ENCODE data around the gene CYFIP2.

CYFIP2 gene

DNA sequence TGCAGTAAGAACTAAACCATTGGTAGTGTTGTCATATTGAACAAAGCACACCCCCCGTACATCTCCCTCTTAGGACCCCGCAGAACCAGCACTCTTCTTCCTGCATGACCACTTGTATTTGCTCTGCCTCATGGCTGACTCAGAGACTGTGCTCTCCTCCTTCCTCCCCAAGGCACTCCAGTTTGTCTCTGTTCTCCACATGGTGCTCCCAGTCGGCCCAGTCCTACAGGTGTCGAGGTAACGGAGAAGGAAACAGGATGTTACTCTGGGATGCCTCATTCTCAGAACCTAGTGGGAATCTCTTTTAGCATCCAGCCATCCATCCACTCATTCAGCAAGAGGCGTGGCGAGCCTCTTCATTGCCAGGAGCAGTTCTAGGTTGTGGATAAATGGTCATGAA lies 97.1 kb downstream of the CYFIP2 start:
- DNase-seq = no peak

DNA sequence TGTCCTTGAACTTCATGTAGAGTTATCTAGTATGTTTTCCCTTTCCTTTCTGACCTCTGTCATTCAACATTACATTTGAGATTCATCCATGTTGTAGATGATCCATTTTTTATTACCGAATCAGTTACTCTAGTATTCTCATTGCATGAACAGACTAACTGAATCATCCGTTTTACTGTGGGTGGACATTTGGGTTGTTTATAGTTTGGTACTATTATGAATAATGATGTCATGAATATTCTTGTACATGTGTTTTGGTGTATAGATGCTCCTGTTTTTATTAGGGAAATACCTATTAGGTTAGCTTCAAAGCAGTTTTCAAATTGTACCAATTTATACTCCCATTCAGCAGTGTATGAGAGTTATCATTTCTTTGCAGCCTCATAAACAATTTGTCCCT lies 99.8 kb downstream of the CYFIP2 start:
- DNase-seq = no peak

DNA sequence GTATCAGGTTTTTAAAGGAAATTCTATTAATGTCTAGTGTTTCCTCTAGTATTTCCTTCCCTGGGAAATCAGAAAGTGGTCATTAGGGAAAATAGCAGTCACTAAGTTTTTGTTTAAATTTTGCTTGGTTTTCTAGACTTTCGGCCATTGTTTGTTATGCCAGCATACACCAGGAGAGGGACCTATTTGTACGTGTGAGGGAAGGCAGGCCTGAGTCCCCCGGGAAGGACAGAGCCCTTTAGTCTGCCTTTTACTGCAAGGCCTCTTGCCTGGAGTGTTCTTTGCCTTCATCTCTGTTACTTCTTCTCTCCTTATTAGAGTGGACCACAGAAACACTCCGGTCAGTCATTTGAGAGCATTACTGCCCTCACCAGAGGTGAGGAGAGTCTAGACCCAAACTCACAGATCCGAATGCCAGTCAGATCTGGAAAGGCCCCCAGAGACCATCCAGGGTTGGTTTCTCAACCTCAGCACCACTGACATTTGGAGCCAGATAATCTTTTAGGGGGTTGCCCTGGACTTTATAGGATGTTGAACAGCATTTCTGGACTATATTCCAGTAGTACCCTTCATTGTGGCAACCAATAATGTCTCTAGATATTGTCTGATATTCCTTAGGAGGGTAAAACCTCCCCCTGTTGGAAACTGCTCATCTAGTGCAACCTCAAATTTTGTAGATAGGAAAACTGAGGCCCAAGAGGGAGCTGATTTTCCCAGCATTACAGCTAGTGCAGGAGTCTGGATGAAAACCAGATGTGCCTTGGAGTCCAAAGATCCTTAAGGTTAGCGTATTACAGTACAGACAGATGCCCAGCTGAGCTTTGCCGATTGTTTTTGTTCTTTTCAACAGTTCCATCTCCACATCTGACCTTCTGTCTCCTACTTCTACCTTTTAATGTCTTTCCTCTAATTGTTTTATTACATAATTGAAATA lies 101.1 kb downstream of the CYFIP2 start:
- DNase-seq = no peak

DNA sequence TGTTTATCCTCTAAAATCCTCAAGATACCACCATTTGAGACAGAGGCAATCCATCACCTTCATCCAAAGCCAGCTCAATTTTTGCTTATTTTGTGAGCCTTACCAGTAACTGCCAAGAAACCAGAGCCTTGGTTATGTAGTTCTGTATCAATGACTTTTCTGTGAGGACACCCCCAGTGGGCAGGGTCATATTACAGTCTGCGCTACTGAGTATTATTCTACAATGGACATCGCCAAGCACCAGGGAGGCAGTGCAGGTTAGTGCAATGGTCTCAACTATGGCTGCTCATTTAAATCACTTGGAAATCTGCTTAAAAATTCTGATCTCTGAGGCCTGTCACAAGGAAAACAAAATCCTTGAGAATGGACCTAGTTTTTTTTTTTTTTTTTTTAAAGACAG lies 103.6 kb downstream of the CYFIP2 start:
- DNase-seq = no peak

DNA sequence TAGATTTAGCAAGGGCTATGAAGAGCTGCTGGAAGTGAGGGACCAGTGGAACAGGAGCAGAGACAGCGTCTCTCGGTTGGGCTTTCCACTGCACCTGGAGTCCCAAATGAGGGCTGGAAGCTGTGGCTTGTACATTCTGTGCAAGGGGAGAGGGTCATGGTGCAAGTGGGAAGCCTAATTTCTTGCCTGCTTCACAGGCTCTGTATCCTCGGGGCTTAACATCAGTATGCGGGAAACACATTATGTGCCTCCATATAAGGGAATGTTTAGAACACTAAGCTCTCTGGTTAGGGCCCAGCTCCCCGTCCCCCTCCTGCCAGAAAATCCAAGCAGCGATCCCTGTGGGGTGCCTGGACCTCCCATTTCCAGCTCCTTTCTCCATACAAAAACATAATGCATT lies 105.0 kb downstream of the CYFIP2 start:
- DNase-seq = no peak

DNA sequence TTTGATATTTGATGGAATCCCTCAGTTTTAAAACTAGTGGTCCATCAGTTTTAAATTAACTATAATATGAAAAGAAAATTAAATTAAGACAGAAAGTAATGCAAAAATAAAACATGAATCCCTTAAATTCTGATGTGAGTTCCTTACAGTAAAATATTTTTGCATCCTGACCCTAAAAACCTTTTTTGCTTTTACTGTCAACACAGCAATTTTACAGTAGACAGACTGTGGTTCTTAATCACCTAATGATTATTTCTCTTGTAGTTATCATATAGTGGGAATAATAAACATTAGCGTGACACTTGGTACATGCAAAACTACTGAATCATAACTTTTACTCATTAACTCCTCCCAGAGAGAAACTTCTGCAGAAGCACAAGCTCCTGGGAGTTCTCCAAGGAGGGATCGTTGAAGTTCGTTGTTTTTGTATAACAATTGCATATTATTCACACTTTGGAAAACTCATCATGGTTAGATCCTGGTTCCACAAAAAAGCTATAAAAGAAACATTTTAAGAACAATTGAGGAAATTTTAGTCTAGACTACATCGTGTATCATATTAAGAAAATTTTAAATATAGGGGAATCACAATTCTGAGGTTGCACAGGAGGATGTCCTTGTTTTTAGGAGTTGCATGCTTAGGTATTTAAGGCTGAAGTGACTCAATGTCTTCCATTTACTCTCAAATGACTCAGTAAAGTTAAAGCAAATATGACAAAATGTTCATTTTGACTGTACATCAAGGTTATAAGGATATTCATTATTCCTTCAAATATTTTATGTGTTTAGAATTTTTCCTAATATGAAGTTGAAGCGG lies 105.9 kb downstream of the CYFIP2 start:
- no peak for DNase-seq

DNA sequence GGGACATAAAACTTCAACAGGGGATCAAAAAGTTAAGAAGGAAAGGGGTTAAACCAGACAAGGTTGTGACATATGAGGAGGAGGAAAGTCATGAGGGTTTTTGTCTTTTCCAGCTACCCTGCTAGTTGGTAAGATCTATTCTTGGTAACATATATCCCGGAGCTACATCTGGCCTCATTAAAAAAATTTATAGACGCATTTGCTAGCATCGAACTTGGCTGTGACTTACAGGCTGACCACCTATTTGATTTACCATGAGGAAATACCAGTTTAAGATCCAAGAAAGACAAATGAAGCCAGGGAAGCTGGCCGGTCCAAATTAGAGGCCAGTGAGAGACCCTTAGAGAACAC lies 106.5 kb downstream of the CYFIP2 start:
- DNase-seq = no peak

DNA sequence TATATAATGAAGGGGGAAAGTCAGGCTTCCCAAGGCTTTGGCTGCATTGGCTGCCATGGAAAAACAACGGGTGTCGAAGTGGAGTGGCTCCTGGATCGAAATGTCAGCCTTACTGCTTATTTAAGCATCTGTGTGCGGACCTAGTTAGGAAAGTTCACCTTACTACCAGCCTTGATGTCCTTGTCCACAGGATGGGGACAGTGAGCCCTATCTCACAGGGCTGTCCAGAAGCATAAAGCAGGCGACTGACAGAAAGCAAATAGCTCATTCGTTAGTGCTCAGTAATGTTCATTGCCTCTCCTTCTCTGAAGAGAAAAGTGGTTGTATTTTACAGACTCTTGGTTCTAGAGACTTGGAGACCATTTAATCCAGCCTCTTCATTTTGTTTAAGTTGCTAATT lies 112.6 kb downstream of the CYFIP2 start:
- no peak for DNase-seq

DNA sequence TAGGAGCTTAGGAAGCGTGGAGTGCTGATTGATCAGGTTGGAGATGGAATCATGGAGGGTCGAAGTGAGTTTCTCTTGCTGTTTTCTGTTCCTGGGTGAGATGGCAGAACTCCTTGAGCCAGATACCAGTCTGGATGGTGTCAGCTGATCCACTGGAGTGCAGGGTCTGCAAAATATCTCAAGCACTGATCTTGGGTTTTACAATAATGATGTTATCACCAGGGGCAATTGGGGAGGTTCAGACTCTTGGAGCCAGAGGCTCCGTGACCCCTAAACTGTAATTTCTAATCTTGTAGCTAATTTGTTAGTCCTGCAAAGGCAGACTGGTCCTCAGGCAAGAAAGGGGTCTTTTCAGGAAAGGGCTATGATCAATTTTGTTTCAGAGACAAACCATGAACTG lies 114.1 kb downstream of the CYFIP2 start:
- no peak for DNase-seq

DNA sequence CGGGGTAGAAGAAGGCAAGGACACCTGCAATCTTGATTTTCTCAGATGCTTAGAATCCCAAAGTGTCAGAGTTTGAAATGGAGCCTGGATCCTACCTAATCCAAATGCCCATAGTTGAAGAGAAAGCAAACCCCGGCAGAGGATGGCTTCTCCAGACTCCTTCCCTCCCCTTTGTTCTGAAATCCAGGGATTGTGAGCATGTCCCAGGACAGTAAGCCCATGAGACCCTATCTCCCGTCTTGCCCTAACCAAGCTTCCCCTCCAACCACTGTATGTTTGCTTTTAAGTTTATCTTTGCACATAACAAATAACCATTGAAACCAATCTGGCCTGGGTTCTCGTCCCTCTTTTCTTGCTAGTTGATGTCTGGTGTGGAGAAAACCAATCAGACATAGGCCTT lies 115.8 kb downstream of the CYFIP2 start:
- DNase-seq = no peak

DNA sequence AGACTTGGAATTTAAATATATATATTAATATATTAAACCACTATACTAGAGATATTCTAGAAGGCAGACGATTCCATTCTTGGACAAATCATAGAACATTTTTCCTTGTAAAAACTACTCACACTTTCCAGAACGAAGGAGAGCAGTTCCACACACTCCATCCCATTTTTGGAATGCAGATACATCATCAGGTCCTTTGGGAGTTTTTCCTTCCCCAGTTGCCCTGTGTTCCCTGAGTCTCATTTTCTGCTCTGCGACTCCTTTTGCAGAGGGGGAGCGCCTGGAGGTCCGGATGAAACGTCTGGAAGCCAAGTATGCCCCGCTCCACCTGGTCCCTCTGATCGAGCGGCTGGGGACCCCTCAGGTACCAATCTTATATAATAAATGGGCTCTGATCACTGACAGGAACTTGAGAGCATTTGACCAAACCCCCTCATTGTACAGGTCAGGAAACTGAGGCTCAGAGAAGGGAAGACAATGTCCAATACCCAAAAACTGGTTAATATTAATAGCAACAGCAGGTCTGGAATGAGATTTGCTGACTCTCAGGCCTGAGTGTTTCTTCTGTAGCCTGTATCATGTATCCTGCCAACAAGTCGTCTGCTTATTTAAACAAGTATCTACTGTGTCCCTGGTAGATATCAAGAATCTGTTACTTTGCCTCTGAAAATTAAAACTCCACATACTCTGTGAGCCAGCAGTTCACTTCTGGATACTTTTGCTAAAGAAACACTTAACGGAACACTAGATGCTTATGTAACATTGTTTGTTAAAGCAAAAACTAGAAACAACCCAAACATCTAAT lies 117.3 kb downstream of the CYFIP2 start:
- DNase-seq = no peak

DNA sequence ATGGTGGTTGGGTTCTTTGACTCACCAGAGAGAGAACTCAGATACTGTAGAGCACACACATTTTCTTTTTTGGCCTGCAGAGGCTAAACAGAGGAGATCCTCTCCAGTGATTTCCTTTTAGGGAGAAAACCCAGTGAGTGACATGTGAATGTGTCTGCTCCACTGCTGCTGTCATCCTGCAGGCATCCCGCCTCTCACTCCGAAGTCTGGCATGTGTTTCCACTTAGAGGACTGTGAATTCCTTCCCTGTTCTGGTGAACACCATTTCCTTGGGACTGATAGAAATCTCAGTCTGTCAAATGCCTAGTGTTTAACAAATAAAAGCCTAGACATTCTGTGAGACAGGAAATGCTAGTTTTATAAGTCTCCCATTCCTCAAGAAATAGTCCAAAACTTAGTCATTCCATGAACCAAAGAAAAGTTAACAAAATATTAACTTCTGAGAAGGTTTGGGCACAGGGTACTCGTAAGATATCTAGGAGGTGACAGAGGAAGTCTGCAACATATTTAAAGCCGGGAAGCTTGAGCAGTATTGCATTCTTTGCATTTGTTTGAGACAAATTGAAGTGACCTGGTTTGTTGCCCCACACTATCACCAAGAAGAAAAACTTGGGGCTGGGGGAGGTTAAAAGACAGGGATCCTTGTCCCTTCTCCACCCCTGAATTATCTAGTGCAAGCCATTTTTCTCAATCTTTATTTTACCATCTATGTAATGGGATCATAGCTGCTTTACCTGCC lies 119.2 kb downstream of the CYFIP2 start:
- DNase-seq = no peak

DNA sequence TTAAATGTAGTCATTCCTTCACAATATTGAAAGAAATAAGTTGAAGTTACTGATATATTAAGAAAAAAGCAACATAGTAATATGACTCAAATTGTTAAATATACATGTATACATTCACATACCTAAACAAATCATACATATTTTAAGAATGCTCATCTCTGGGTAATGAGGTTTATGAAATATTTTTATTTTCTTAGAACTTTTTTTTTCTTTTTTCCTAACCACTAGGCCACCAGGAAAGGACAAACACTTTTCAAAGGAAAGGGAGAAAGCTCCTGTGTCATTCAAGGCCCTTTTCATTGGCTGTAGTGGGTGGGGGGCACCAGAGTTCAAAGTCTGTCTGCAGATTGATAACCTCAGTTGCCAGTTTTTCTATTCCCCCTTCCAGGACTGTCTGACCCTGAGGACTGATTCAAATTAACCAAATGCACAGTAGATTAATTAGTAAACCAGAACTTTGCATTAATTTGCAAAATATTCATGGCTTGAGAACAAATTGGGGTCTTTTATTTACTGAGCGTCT lies 121.2 kb downstream of the CYFIP2 start:
- DNase-seq = no peak

DNA sequence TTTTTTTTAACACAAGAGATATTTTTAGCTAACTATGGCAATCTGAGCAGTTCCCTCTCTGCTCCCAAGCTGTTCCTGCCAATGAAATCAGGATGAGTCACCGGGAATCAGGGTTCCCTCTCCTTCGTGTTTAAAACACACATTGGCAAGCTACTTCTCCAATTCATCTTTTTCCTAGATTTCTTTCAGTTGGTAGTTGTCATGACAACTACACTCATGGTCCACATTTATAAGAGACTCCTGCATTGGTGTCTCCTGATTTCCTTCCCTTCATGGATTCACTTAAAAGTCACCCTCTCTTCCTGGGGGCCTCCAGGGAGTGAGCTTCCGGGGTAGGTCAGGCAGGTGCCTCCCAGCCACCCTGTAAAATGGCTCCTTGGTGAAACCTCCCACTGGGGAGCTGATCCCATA lies 121.8 kb downstream of the CYFIP2 start:
- no peak for DNase-seq

DNA sequence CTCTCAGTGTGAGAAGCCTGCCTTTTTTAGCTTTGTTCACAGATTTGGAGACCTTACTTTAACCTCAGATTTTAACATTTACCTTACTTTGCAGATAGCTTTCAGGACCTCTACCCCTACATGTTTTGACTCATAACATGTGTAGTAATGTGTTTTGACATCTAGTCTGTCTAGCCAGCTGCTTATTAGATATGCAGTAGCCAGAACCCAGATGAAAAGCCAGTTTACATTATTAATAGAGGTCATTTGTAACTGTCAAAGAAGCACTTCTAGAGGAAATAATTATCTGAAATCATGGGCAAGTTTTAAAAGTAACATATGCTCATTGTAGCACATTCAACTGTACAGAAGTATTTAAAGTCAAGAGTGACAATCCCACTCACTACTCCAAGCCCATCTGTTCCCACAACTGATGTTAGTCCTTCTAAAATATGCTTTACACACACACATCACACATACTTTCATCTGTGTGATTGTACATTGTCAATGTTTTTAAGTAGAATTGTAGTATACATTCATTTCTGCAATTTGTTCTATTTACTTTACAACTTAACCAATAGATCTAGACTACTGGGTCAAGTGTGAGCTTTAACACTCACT lies 122.3 kb downstream of the CYFIP2 start:
- no peak for DNase-seq

DNA sequence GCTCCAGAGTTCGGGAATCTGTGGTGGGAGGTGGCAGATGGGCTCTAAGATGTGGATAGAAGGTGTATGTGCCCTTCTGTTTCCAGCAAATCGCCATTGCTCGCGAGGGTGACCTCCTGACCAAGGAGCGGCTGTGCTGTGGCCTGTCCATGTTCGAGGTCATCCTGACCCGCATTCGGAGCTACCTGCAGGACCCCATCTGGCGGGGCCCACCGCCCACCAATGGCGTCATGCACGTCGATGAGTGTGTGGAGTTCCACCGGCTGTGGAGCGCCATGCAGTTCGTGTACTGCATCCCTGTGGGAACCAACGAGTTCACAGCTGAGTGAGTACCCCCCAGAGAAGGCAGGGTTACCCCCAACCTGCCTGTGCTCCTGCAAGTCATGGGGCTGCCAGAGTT lies 123.2 kb downstream of the CYFIP2 start:
- no peak for DNase-seq

DNA sequence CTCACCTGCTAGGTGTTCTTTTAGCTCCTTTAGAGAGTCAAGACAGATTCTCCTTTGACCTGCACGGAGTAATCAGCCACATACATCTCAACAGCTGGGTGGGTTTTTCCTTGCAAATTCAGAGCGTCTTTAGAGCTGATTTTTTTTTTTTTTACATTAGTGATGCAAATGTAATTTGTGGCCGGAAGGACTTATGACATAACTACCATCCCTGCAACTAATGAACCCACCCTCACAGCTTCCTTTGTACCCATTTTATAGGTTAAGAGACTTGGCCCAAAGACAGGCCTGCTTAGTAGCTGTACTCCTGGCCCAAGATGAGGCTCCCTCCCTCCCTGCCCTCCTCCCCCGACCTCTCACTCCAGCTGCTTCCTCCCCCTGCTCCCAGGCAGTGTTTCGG lies 124.2 kb downstream of the CYFIP2 start:
- no peak for DNase-seq

DNA sequence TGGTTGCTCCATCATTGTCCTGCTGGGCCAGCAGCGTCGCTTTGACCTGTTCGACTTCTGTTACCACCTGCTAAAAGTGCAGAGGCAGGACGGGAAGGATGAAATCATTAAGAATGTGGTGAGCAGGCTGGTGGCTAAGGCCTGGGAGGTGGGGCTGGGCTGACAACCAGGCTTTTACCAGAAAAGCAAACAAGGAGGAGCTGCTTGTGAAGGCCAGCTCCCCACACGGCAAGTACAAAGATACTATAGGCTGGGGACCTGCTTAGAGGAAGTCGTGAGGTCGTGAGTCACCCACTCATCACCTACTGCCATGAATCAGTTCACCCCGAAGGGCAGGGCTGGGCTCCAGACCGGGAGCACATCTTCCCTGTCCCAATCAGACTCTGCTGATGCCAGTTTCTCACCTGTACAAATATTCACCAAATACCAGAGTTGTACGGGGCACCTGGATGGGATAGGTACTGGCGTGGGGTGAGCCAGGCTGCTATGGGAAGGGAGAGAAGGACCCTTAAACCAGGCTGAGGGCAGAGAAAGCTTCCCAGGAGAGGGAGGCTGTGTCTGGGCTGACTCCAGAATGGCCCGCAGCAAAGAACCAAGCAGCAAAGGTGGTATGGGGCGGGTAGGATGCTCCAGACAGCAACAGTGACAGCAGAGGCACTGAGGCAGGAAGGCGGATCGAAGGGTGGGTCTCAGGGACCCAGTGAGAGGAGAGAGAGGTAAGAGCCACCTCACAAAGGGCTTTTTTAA lies 124.8 kb downstream of the CYFIP2 start:
- no peak for DNase-seq

DNA sequence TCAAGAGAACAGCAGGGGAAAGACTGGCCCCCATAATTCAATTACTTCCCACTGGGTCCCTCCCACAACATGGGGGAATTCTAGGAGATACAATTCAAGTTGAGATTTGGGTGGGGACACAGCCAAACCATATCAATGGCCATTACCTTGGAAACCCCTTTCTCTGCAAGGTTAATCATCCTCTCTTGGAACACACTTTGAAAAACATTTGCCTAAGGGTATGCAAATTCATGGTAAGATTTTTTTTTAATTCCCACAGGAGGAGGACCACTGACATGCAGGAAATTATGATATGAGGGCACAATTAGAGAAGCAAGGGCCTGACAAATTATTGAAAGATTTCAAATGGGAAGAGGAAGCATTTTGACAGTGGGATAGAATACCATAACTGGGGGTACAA lies 132.4 kb downstream of the CYFIP2 start:
- no peak for DNase-seq

DNA sequence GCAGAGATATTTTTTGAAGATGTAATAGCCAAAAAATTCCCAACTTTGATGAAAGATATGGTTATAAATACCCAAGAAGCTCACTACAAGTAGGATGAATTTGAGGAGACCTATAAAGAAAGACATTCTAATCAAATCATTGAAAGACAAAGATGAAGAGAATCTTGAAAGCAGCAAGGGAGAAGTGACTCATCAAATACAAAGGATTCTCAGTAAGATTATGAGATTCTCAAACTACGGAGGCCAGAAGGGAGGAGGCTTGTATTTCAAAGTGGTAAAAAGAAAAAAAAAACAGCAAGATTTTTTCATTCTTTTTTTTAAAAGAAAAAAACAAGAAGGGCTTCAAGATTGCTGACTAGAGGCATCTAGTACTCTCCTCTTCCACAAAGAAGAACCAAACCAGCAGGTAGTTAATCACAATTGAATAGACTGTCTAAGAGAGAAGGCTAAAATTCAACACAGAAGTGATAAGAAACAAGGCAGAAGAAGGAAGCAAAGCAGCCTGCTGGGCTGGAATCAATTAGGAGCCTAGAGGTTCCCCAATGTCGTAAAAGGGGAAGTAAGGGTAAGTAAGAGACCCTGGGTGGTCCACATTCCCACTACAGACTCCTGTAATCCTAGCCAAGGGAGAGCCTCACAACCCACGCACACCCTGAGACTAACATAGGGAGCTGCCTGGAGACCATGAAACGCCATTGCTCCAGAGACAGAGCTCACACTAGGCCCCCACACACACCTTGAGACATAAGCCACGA lies 135.0 kb downstream of the CYFIP2 start:
- DNase-seq = no peak
